ENCODE data around the gene PCED1A. TPM values are rescaled to one million over a fixed set of nuclear protein-coding genes. Genes with fewer than 3 reads are reported as not detected.

PCED1A gene
- total and polyA plus RNA-seq, 2 donors (not counting 3 experiments of a cell fraction or from before 2014, with no cell fraction given) = 20.1 to 32.0 TPM

DNA sequence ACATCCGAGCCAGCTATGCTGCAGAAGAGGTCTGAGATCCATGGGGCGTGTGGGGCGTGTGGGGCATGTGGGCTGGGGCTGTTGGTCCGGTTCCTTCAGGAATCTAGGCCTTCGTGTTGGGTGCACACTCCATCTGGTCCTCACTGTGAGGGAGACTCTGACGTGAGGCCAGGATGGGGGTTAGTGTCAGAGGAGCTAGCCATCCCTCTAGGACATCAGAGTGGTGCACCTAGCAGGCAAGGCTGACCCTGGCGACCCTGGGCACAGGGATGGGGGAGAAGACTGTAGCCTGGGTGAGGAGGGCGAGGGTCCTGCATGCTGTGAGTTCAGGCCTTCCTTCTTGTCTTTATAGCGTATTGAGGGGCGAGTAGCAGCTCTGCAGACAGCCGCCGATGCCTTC is 24.2 kb upstream of the PCED1A start:
- FAIRE-seq (no peak), DNase-seq (ENCODE audit: low read depth, low spot score) (no peak)
- no peaks in the 10 kb centered on the region for H3K79me2 ChIP-seq (ENCODE audit: control insufficient read depth, insufficient read depth, low read length)
- H3K9me3 ChIP-seq (replicated peaks; ENCODE audit: control insufficient read depth, insufficient read depth, low read length) = no peaks in the 10 kb centered on the region
- H3K4me2 ChIP-seq (ENCODE audit: insufficient read depth, low read length) = no peak overlapping the region
- no peak for TF ChIP-seq FOS (IDR thresholded peaks at IDR 0.05; ENCODE audit: borderline replicate concordance, insufficient read depth, low read length)
- no peak for TF ChIP-seq EZH2 (IDR thresholded peaks at IDR 0.05; ENCODE audit: borderline replicate concordance, low read depth, low read length, severe bottlenecking)
- no peak for TF ChIP-seq GATA2 (IDR thresholded peaks at IDR 0.05; ENCODE audit: insufficient read depth, insufficient read length, low read depth, low read length)
- TF ChIP-seq, protein P1, sequence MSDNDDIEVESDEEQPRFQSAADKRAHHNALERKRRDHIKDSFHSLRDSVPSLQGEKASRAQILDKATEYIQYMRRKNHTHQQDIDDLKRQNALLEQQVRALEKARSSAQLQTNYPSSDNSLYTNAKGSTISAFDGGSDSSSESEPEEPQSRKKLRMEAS (IDR thresholded peaks at IDR 0.05; ENCODE audit: insufficient read depth, insufficient read length) = no peak
- no peak for TF ChIP-seq MYC (IDR thresholded peaks at IDR 0.05; ENCODE audit: low read depth, low read length)
- TF ChIP-seq, protein P2, sequence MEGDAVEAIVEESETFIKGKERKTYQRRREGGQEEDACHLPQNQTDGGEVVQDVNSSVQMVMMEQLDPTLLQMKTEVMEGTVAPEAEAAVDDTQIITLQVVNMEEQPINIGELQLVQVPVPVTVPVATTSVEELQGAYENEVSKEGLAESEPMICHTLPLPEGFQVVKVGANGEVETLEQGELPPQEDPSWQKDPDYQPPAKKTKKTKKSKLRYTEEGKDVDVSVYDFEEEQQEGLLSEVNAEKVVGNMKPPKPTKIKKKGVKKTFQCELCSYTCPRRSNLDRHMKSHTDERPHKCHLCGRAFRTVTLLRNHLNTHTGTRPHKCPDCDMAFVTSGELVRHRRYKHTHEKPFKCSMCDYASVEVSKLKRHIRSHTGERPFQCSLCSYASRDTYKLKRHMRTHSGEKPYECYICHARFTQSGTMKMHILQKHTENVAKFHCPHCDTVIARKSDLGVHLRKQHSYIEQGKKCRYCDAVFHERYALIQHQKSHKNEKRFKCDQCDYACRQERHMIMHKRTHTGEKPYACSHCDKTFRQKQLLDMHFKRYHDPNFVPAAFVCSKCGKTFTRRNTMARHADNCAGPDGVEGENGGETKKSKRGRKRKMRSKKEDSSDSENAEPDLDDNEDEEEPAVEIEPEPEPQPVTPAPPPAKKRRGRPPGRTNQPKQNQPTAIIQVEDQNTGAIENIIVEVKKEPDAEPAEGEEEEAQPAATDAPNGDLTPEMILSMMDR (IDR thresholded peaks at IDR 0.05; ENCODE audit: extremely low read depth in 1 of 2, insufficient read depth in 1 of 2, low read depth in 1 of 2, low read length in 2 of 2) = no peak
- H2AFZ ChIP-seq (ENCODE audit: low read depth, low read length) = no peak overlapping the region
- H3K4me3 ChIP-seq (replicated peaks in 1 of 3; ENCODE audit: insufficient read depth in 1 of 3, low read depth in 1 of 3, low read length in 3 of 3) = no peak overlapping the region
- dilution Hi-C loops (cut with MboI; ENCODE audit: extremely low pct_ligation_motif_present, low sequenced_read_pairs) (no loop called here), intact Hi-C loops (cut with micrococcal nuclease) (no loop called here)
- H3K27ac ChIP-seq (ENCODE audit: insufficient read depth, low read depth, low read length) = no peak overlapping the region
- no peaks in the 10 kb centered on the region for H4K20me1 ChIP-seq (replicated peaks; ENCODE audit: control insufficient read depth, extremely low read depth, insufficient read depth, low read length)
- H3K9me1 ChIP-seq (replicated peaks; ENCODE audit: control insufficient read depth, extremely low read depth, insufficient read depth, low read length) = no peaks in the 10 kb centered on the region
- BruUV-seq (replicated peaks) = no TSS peak
- CTCF ChIA-PET = interaction anchor here (0.9 to 2.5 kb wide), 4 partner anchors 13 to 177 kb away, joined by 3 to 14 read pairs (median 6); no protein-coding TSS in a partner anchor
- no peaks in the 10 kb centered on the region for H3K4me1 ChIP-seq (ENCODE audit: control insufficient read depth, extremely low read depth, insufficient read depth, low read length)
- no peaks in the 10 kb centered on the region for H3K27me3 ChIP-seq (ENCODE audit: control insufficient read depth in 2 of 2, insufficient read depth in 2 of 2, low read length in 2 of 2)
- POLR2A ChIA-PET = no interaction called here
- peaks cover 0 to 36% of the 10 kb centered on the region in 2 experiments for H3K36me3 ChIP-seq (ENCODE audit: control insufficient read depth in 2 of 2, extremely low read depth in 1 of 2, insufficient read depth in 2 of 2, low read length in 2 of 2)
- no peak overlapping the region for H3K9ac ChIP-seq (replicated peaks; ENCODE audit: extremely low read depth, insufficient read depth, low read length)

All from endothelial cell of umbilical vein (primary cell).